ENCODE results near the gene NR3C2.
"Not testable (repeated sequence)": the region's sequence is repeated elsewhere in the genome, so short reads cannot be mapped to it uniquely, and the experiment has no call there.

The NR3C2 gene

GRCh38 chr4:148369919-148370318, 72.3 kb downstream of the NR3C2 start:
- DNase-seq (ENCODE audit: low read depth in 2 of 2): no peak

GRCh38 chr4:148367756-148368155, 74.5 kb downstream of the NR3C2 start:
- no peak for DNase-seq (ENCODE audit: low read depth in 2 of 2)

- no peak for DNase-seq (ENCODE audit: low read depth in 2 of 2)
Observed at GRCh38 chr4:148366251-148366650, 76.0 kb downstream of the NR3C2 start.

GRCh38 chr4:148364525-148364924, 77.7 kb downstream of the NR3C2 start:
- no peak for DNase-seq (ENCODE audit: low read depth in 2 of 2)

GRCh38 chr4:148359769-148360168, 82.4 kb downstream of the NR3C2 start:
- no peak for DNase-seq (ENCODE audit: low read depth in 2 of 2)

GRCh38 chr4:148355442-148356123, 86.6 kb downstream of the NR3C2 start:
- no peak for DNase-seq (ENCODE audit: low read depth in 2 of 2)

GRCh38 chr4:148354186-148354585, 88.0 kb downstream of the NR3C2 start:
- no peak for DNase-seq (ENCODE audit: low read depth in 2 of 2)

- DNase-seq (ENCODE audit: low read depth in 2 of 2): no peak
Observed at GRCh38 chr4:148353571-148353970, 88.6 kb downstream of the NR3C2 start.

- no peak for DNase-seq (ENCODE audit: low read depth in 2 of 2)
Observed at GRCh38 chr4:148349153-148349552, 93.1 kb downstream of the NR3C2 start.

- DNase-seq (ENCODE audit: low read depth in 2 of 2): no peak
Observed at GRCh38 chr4:148346657-148347056, 95.6 kb downstream of the NR3C2 start.

GRCh38 chr4:148345509-148345908, 96.7 kb downstream of the NR3C2 start:
- no peak for DNase-seq (ENCODE audit: low read depth in 2 of 2)

- DNase-seq (ENCODE audit: low read depth in 2 of 2): no peak
Observed at GRCh38 chr4:148344941-148345340, 97.3 kb downstream of the NR3C2 start.

- DNase-seq (ENCODE audit: low read depth in 2 of 2): no peak
Observed at GRCh38 chr4:148344352-148344751, 97.9 kb downstream of the NR3C2 start.

GRCh38 chr4:148341980-148342800, 100.0 kb downstream of the NR3C2 start:
- DNase-seq (ENCODE audit: low read depth in 2 of 2): no peak

GRCh38 chr4:148335133-148335532, 107.1 kb downstream of the NR3C2 start:
- no peak for DNase-seq (ENCODE audit: low read depth in 2 of 2)

- DNase-seq (ENCODE audit: low read depth in 2 of 2): no peak
Observed at GRCh38 chr4:148333265-148333664, 108.9 kb downstream of the NR3C2 start.

- no peak for DNase-seq (ENCODE audit: low read depth in 2 of 2)
Observed at GRCh38 chr4:148332486-148332885, 109.7 kb downstream of the NR3C2 start.

GRCh38 chr4:148330724-148331123, 111.5 kb downstream of the NR3C2 start:
- DNase-seq (ENCODE audit: low read depth in 2 of 2): no peak

GRCh38 chr4:148330161-148330560, 112.1 kb downstream of the NR3C2 start:
- DNase-seq (ENCODE audit: low read depth in 2 of 2): no peak

GRCh38 chr4:148329751-148330150, 112.5 kb downstream of the NR3C2 start:
- DNase-seq (ENCODE audit: low read depth in 2 of 2): no peak

GRCh38 chr4:148327683-148328082, 114.5 kb downstream of the NR3C2 start:
- DNase-seq (ENCODE audit: low read depth in 2 of 2): no peak

GRCh38 chr4:148323316-148323715, 118.9 kb downstream of the NR3C2 start:
- DNase-seq (ENCODE audit: low read depth in 2 of 2): not testable (repeated sequence)

- no peak for DNase-seq (ENCODE audit: low read depth in 2 of 2)
Observed at GRCh38 chr4:148315049-148315448, 127.2 kb downstream of the NR3C2 start.
